K562 (cell line): ENCODE results near the gene ZNF615. TPM values are rescaled to one million over a fixed set of nuclear protein-coding genes. Genes with fewer than 3 reads are reported as not detected.
A peak's percentile ranks its signal among the peaks of the same experiment; 100 is the strongest.

Source experiments
- BRD9 ChIP-seq: fragments of 450-650 bp; IDR thresholded peaks from 2 replicates; pipeline ENCODE4 v1.6.1; 2018; ENCODE audit warnings: low read depth; ENCODE audit not compliant: partially characterized antibody
- CSDE1 ChIP-seq, 2 experiments: fragments of 450-650 bp; IDR thresholded peaks; 2 replicates each; pipeline ENCODE4 v1.6.1; 2016; ENCODE audit warnings: mild to moderate bottlenecking in 1 of 2
- HDAC8 ChIP-seq: fragments of 450-650 bp; IDR thresholded peaks from 2 replicates; pipeline ENCODE4 v1.6.1; 2016; ENCODE audit warnings: mild to moderate bottlenecking, missing genetic modification characterization, moderate library complexity, missing compliant biosample characterization
- MED1 ChIP-seq: sonication (generic); formaldehyde crosslinking; IDR thresholded peaks from 2 replicates; pipeline ENCODE4 v1.8.1; 2023; ENCODE audit warnings: missing genetic modification reagents, borderline replicate concordance
- PPARD ChIP-seq: fragments of 250-450 bp; sonication (Bioruptor Pico); IDR thresholded peaks from 2 replicates; pipeline ENCODE4 v1.8.0; 2022; ENCODE audit warnings: inconsistent platforms, mild to moderate bottlenecking, moderate library complexity
- PRMT5 ChIP-seq: sonication (generic); formaldehyde crosslinking; IDR thresholded peaks from 2 replicates; pipeline ENCODE4 v1.5.0; 2020; ENCODE audit warnings: missing genetic modification reagents
- SAFB ChIP-seq: fragments of 200-400 bp; formaldehyde crosslinking; IDR thresholded peaks from 2 replicates; pipeline ENCODE4 v1.6.1; 2017; ENCODE audit warnings: low read depth, low read length, borderline replicate concordance
- TBP ChIP-seq: optimal IDR thresholded peaks from 2 replicates; pipeline ENCODE3; 2011; ENCODE audit warnings: low read depth, low read length, improper control_type of control experiment
- TCF7L2 ChIP-seq: fragments of 150-350 bp; IDR thresholded peaks from 2 replicates; pipeline ENCODE4 v1.6.1; 2016; ENCODE audit warnings: low read depth, mild to moderate bottlenecking, low read length, moderate library complexity
- polyA plus RNA-seq, 8 experiments: library from polyadenylated mRNA; depleted of rRNA in 4 of 8; stranded (reverse) in 5 of 8; unstranded in 3 of 8; fragments of >200 nt; fragmentation: Nextera tagmentation in 2 of 8; fragmentation: Illumina TruSeq in 1 of 8; extraction: Ambion mirVana in 2 of 8; extraction: Trizol in 1 of 8; gene quantifications; 2 replicates each; pipeline versions ENCODE4 v1.2.1 to v1.2.3, GENCODE V29; 2011 to 2014; ENCODE audit warnings: inconsistent platforms in 1 of 8, missing spikeins in 1 of 8
- total RNA-seq, 7 experiments: library from RNA; depleted of rRNA in 6 of 7; stranded (reverse); fragments of >200 nt in 6 of 7; fragmentation: Illumina TruSeq in 2 of 7; extraction: Trizol in 2 of 7; gene quantifications; 2 replicates each; pipeline versions ENCODE4 v1.2.1 to v1.2.3, GENCODE V29; 2011 to 2021; ENCODE audit warnings: low replicate concordance in 1 of 7
- TF ChIP-seq, protein P1 (sequence below): IDR thresholded peaks from 2 replicates; pipeline ENCODE4 v1.6.1; 2016; ENCODE audit warnings: missing genetic modification characterization, missing compliant biosample characterization
- TF ChIP-seq, protein P2 (sequence below), 2 experiments: IDR thresholded peaks; 2 replicates each; pipeline ENCODE4 v1.6.1; 2012; ENCODE audit warnings: improper control_type of control experiment in 2 of 2, low read depth in 2 of 2, low read length in 2 of 2, borderline replicate concordance in 1 of 2
- TF ChIP-seq, protein P3 (sequence below), 2 experiments: fragments of 450-650 bp in 1 of 2; sonication (generic) in 1 of 2; formaldehyde crosslinking in 1 of 2; IDR thresholded peaks; 2 replicates each; pipeline versions ENCODE4 v1.7.1 to v1.9.0; 2016 to 2022; ENCODE audit warnings: inconsistent platforms in 1 of 2, mild to moderate bottlenecking in 1 of 2, missing genetic modification reagents in 1 of 2
- TF ChIP-seq, protein P4 (sequence below): sonication (generic); formaldehyde crosslinking; IDR thresholded peaks from 2 replicates; pipeline ENCODE4 v1.8.0; 2022; ENCODE audit warnings: mild to moderate bottlenecking, missing genetic modification reagents

Gene ZNF615
- total and polyA plus RNA-seq, 9 of the 15 experiments (the other 6 are each of a cell fraction or from before 2014, with no cell fraction given) = 1.2 to 4.4 (median 2.7) TPM

DNA sequence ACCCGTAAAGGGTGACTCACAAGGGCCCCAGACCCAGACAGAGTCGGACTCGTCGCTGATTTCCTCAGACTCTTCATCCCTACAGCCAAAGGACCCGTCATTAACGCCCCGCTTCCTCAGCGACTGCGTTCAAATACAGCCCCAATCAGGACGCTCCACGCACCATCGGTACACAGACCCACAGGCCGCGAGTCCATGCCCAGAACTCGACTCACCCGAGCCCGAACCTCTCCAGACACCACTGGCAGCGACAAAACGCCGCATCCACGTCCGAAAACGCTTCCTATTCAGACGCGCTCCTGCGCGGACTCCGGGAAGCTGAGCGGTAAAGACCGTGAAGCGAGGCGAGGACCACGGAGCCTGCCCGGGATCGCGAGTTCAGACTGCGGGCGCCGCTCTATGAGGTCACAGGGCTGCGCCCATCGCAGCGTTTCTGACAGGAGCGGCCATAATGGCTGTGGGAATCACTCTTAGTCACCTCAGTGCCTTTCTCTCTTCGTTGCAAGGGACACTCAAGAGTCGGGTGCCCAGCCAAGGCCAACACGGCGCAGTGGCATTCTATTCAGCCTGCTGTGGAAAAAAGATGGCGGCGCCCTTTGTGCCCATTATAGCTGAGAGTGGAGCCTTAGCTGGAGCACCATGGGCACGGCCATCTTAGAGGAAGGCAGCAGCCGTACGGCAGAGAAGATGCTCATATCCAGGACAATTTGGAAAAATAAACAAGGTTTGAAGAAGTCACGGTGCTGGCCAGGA lies 20.2 kb upstream of the ZNF615 start, which contains the start of gene ZNF614 (continued):
- TF ChIP-seq, protein P1, sequence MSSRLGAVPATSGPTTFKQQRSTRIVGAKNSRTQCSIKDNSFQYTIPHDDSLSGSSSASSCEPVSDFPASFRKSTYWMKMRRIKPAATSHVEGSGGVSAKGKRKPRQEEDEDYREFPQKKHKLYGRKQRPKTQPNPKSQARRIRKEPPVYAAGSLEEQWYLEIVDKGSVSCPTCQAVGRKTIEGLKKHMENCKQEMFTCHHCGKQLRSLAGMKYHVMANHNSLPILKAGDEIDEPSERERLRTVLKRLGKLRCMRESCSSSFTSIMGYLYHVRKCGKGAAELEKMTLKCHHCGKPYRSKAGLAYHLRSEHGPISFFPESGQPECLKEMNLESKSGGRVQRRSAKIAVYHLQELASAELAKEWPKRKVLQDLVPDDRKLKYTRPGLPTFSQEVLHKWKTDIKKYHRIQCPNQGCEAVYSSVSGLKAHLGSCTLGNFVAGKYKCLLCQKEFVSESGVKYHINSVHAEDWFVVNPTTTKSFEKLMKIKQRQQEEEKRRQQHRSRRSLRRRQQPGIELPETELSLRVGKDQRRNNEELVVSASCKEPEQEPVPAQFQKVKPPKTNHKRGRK (tag) = no peak
- no peak for TF ChIP-seq PRMT5 (CRISPR knock-in tag)
- peak; percentile 75 to 95 for TF ChIP-seq CSDE1 (IDR thresholded peaks at IDR 0.05)
- no peak for TF ChIP-seq BRD9
- TF ChIP-seq MED1 (CRISPR knock-in tag) = no peak
- peak; percentile 55; the same call in 1 of the 2 replicates for TF ChIP-seq SAFB
- peak; percentile 79 for TF ChIP-seq TBP
- TF ChIP-seq, protein P2, sequence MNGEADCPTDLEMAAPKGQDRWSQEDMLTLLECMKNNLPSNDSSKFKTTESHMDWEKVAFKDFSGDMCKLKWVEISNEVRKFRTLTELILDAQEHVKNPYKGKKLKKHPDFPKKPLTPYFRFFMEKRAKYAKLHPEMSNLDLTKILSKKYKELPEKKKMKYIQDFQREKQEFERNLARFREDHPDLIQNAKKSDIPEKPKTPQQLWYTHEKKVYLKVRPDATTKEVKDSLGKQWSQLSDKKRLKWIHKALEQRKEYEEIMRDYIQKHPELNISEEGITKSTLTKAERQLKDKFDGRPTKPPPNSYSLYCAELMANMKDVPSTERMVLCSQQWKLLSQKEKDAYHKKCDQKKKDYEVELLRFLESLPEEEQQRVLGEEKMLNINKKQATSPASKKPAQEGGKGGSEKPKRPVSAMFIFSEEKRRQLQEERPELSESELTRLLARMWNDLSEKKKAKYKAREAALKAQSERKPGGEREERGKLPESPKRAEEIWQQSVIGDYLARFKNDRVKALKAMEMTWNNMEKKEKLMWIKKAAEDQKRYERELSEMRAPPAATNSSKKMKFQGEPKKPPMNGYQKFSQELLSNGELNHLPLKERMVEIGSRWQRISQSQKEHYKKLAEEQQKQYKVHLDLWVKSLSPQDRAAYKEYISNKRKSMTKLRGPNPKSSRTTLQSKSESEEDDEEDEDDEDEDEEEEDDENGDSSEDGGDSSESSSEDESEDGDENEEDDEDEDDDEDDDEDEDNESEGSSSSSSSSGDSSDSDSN (IDR thresholded peaks at IDR 0.05; ENCODE audit: borderline replicate concordance in 1 of 2, low read depth in 2 of 2, low read length in 2 of 2) = peak in 1 of 2 experiments; percentile 33; a peak in 1 of 4 replicates
- TF ChIP-seq, protein P3, sequence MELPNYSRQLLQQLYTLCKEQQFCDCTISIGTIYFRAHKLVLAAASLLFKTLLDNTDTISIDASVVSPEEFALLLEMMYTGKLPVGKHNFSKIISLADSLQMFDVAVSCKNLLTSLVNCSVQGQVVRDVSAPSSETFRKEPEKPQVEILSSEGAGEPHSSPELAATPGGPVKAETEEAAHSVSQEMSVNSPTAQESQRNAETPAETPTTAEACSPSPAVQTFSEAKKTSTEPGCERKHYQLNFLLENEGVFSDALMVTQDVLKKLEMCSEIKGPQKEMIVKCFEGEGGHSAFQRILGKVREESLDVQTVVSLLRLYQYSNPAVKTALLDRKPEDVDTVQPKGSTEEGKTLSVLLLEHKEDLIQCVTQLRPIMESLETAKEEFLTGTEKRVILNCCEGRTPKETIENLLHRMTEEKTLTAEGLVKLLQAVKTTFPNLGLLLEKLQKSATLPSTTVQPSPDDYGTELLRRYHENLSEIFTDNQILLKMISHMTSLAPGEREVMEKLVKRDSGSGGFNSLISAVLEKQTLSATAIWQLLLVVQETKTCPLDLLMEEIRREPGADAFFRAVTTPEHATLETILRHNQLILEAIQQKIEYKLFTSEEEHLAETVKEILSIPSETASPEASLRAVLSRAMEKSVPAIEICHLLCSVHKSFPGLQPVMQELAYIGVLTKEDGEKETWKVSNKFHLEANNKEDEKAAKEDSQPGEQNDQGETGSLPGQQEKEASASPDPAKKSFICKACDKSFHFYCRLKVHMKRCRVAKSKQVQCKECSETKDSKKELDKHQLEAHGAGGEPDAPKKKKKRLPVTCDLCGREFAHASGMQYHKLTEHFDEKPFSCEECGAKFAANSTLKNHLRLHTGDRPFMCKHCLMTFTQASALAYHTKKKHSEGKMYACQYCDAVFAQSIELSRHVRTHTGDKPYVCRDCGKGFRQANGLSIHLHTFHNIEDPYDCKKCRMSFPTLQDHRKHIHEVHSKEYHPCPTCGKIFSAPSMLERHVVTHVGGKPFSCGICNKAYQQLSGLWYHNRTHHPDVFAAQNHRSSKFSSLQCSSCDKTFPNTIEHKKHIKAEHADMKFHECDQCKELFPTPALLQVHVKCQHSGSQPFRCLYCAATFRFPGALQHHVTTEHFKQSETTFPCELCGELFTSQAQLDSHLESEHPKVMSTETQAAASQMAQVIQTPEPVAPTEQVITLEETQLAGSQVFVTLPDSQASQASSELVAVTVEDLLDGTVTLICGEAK (IDR thresholded peaks at IDR 0.05) = peak; percentile 51
- TF ChIP-seq, protein P3 (CRISPR knock-in tag; IDR thresholded peaks at IDR 0.05) = no peak
- TF ChIP-seq, protein P4, sequence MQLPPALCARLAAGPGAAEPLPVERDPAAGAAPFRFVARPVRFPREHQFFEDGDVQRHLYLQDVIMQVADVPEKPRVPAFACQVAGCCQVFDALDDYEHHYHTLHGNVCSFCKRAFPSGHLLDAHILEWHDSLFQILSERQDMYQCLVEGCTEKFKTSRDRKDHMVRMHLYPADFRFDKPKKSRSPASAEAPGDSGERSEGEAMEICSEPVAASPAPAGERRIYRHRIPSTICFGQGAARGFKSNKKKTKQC (CRISPR knock-in tag) = peak; percentile 74; the same call in 1 of the 2 replicates
- TF ChIP-seq PPARD = no peak
- TF ChIP-seq TCF7L2 = peak; percentile 91
- peak; percentile 85 for TF ChIP-seq HDAC8 (tag)
